Uterus (tissue), 4 donors: ENCODE results near the gene ASTN2. TPM values are rescaled to one million over a fixed set of nuclear protein-coding genes. Genes with fewer than 3 reads are reported as not detected.

Source experiments
- DNase-seq, 2 donors: peaks; one replicate each; pipeline ENCODE4 v3.0.0-alpha.2; 2019 to 2020
- H3K27ac ChIP-seq, 2 donors: fragments of 200-600 bp; sonication (generic); 1 replicate in 1 of 2; 2 replicates in 1 of 2; pipeline ENCODE4 v1.5.1; 2016 to 2018
- H3K27me3 ChIP-seq, 2 donors: fragments of 200-600 bp; sonication (generic); one replicate each; pipeline ENCODE4 v1.5.1; 2018 to 2019; ENCODE audit warnings: control low read depth in 1 of 2
- H3K36me3 ChIP-seq, 2 donors: fragments of 200-600 bp; sonication (generic); one replicate each; pipeline ENCODE4 v1.5.1; 2019; ENCODE audit warnings: control low read depth in 1 of 2
- H3K4me1 ChIP-seq, 2 donors: fragments of 200-600 bp; sonication (generic); one replicate each; pipeline ENCODE4 v1.5.1; 2018 to 2019; ENCODE audit warnings: control low read depth in 1 of 2
- H3K4me3 ChIP-seq, 2 donors: fragments of 200-600 bp; sonication (generic); 1 replicate in 1 of 2; 2 replicates in 1 of 2; pipeline ENCODE4 v1.5.1; 2018 to 2019; ENCODE audit warnings: mild to moderate bottlenecking in 1 of 2
- H3K9me3 ChIP-seq, 2 donors: fragments of 200-600 bp; sonication (generic); one replicate each; pipeline ENCODE4 v1.5.1; 2019; ENCODE audit warnings: control low read depth in 1 of 2
- CTCF ChIP-seq, 4 experiments: fragments of 200-600 bp in 2 of 4; fragments of 450-650 bp in 2 of 4; sonication (generic) in 2 of 4; IDR thresholded peaks; one replicate each; pipeline ENCODE4 v1.5.1; 2016 to 2019; ENCODE audit warnings: antibody characterized with exemption in 4 of 4, mild to moderate bottlenecking in 2 of 4, moderate library complexity in 1 of 4
- POLR2A ChIP-seq, 2 donors: fragments of 450-650 bp; IDR thresholded peaks; one replicate each; pipeline ENCODE4 v1.6.1; 2016; ENCODE audit warnings: antibody characterized with exemption in 2 of 2, mild to moderate bottlenecking in 1 of 2, moderate library complexity in 1 of 2
- intact Hi-C: fragments of 100-400 bp; cut with DNase I; formaldehyde crosslinking; loops from one replicate; pipeline ENCODE4 v1.15.1; 2023; ENCODE audit warnings: low total_unique reads
- total RNA-seq, 4 donors: library from RNA; depleted of rRNA in 3 of 4; stranded (reverse); fragments of >200 nt in 3 of 4; gene quantifications; one replicate each; pipeline versions ENCODE4 v1.1.0 to v1.2.4, GENCODE V29; 2014 to 2023
- donor health status: DM: yes; HTN: yes; CAD: no.

Gene ASTN2
- total RNA-seq, 4 donors from 2014 or later, result 1.8 to 8.6 (median 6.7) TPM

GRCh38 chr9:116873491-116873890 lies 541.4 kb downstream of the ASTN2 start:
- no peak for DNase-seq
- H3K4me1 ChIP-seq, result no peaks in the 10 kb centered on the region
- H3K9me3 ChIP-seq, result no peaks in the 10 kb centered on the region
- no peaks in the 10 kb centered on the region for H3K36me3 ChIP-seq
- no peaks in the 10 kb centered on the region for H3K27me3 ChIP-seq
- intact Hi-C loops, result no loop called here
- H3K4me3 ChIP-seq, result no peak overlapping the region
- TF ChIP-seq CTCF (IDR thresholded peaks at IDR 0.05), result no peak
- TF ChIP-seq POLR2A (IDR thresholded peaks at IDR 0.05), result no peak
- no peak overlapping the region for H3K27ac ChIP-seq

GRCh38 chr9:116870566-116870965 lies 544.3 kb downstream of the ASTN2 start:
- Histone ChIP-seq H3K4me3 (no peak overlapping the region), H3K27ac (no peak overlapping the region), H3K36me3 (no peaks in the 10 kb centered on the region), H3K27me3 (no peaks in the 10 kb centered on the region), H3K4me1 (no peaks in the 10 kb centered on the region), H3K9me3 (no peaks in the 10 kb centered on the region)
- TF ChIP-seq POLR2A (IDR thresholded peaks at IDR 0.05) (no peak), CTCF (IDR thresholded peaks at IDR 0.05) (no peak)
- DNase-seq, result no peak
- intact Hi-C loops, result no loop called here

GRCh38 chr9:116868201-116868600 lies 546.7 kb downstream of the ASTN2 start:
- Histone ChIP-seq H3K4me3 (no peak overlapping the region), H3K27me3 (no peaks in the 10 kb centered on the region), H3K9me3 (no peaks in the 10 kb centered on the region), H3K4me1 (no peaks in the 10 kb centered on the region), H3K36me3 (no peaks in the 10 kb centered on the region), H3K27ac (no peak overlapping the region)
- TF ChIP-seq CTCF (IDR thresholded peaks at IDR 0.05) (no peak), POLR2A (IDR thresholded peaks at IDR 0.05) (no peak)
- no peak for DNase-seq
- intact Hi-C loops, result no loop called here

GRCh38 chr9:116861321-116861720 lies 553.5 kb downstream of the ASTN2 start:
- intact Hi-C loops, result no loop called here
- no peak for TF ChIP-seq CTCF (IDR thresholded peaks at IDR 0.05)
- no peak for TF ChIP-seq POLR2A (IDR thresholded peaks at IDR 0.05)
- no peaks in the 10 kb centered on the region for H3K9me3 ChIP-seq

GRCh38 chr9:116860509-116861120 lies 554.2 kb downstream of the ASTN2 start:
- DNase-seq, result peak; percentile 32 to 53
- Histone ChIP-seq H3K4me1 (no peaks in the 10 kb centered on the region), H3K4me3 (no peak overlapping the region), H3K9me3 (no peaks in the 10 kb centered on the region), H3K27ac (no peak overlapping the region), H3K27me3 (no peaks in the 10 kb centered on the region), H3K36me3 (no peaks in the 10 kb centered on the region)
- TF ChIP-seq CTCF (IDR thresholded peaks at IDR 0.05), result peak; percentile 22 to 47 (median 42)
- TF ChIP-seq POLR2A (IDR thresholded peaks at IDR 0.05), result no peak
- intact Hi-C loops, result no loop called here

More at GRCh38 chr9:116861321-116861720, 553.5 kb downstream of the ASTN2 start:
- H3K27me3 ChIP-seq, result no peaks in the 10 kb centered on the region
- H3K27ac ChIP-seq, result no peak overlapping the region
- H3K4me1 ChIP-seq, result no peaks in the 10 kb centered on the region
- no peak overlapping the region for H3K4me3 ChIP-seq
- H3K36me3 ChIP-seq, result no peaks in the 10 kb centered on the region
- DNase-seq, result no peak
